AG04450 (cell line): ENCODE data around the gene AKR1E2. TPM values are rescaled to one million over a fixed set of nuclear protein-coding genes. Genes with fewer than 3 reads are reported as not detected.
"Not testable (repeated sequence)": the region's sequence is repeated elsewhere in the genome, so short reads cannot be mapped to it uniquely, and the experiment has no call there.

Experiments used
- CTCF ChIA-PET: fragments of 300-600, 350-600 bp; formaldehyde crosslinking; extraction: SDS; loops from one replicate; lab custom pipeline; 2022; ENCODE audit warnings: antibody characterized with exemption, inconsistent platforms; lab: Charles Lee
- POLR2A ChIA-PET: fragments of 350-600 bp; formaldehyde crosslinking; extraction: SDS; loops from one replicate; lab custom pipeline; 2021; ENCODE audit warnings: antibody characterized with exemption, inconsistent platforms; lab: Yijun Ruan, JAX
- DNase-seq: peaks from one replicate; pipeline ENCODE4 v3.0.0-alpha.2; 2011; ENCODE audit warnings: low read depth, low spot score
- H3K27ac ChIP-seq: one replicate; pipeline ENCODE4 v1.5.1; 2012; ENCODE audit warnings: low read depth, low read length, control low read depth
- H3K27me3 ChIP-seq: one replicate; pipeline ENCODE4 v1.6.0; 2012; ENCODE audit warnings: low read length; ENCODE audit not compliant: control insufficient read depth, insufficient read depth
- H3K4me3 ChIP-seq: 2 replicates; pipeline ENCODE4 v1.5.1; 2011; ENCODE audit warnings: mild to moderate bottlenecking, low read depth, low read length, control low read depth
- H3K9me3 ChIP-seq: 2 replicates; pipeline ENCODE4 v1.5.1; 2012; ENCODE audit warnings: low read length; ENCODE audit not compliant: control insufficient read depth, insufficient read depth
- CTCF ChIP-seq: IDR thresholded peaks from 2 replicates; pipeline ENCODE4 v1.5.1; 2011; ENCODE audit warnings: low read depth, low read length, control low read depth, inconsistent platforms
- polyA plus RNA-seq: library from polyadenylated mRNA; depleted of rRNA; stranded (reverse); fragments of >200 nt; gene quantifications from 2 replicates; pipeline ENCODE4 v1.2.3, GENCODE V29; 2011

The AKR1E2 gene
- polyA plus RNA-seq, 1 experiment = 1.3 TPM

- Histone ChIP-seq H3K27me3 (no peaks in the 10 kb centered on the region), H3K4me3 (no peak overlapping the region), H3K27ac (no peak overlapping the region), H3K9me3 (no peaks in the 10 kb centered on the region)
- CTCF ChIA-PET = interaction anchor here (3.3 kb wide), 1 partner anchor 37 kb away, joined by 47 read pairs; no protein-coding TSS in a partner anchor
- no peak for TF ChIP-seq CTCF
- POLR2A ChIA-PET = no interaction called here
- DNase-seq = no peak
Measured at GRCh38 chr10:4812046-4812445, 14.0 kb upstream of the AKR1E2 start.

GRCh38 chr10:4813023-4813422, 13.0 kb upstream of the AKR1E2 start:
- Histone ChIP-seq H3K4me3 (no peak overlapping the region), H3K27ac (peak overlapping the region; percentile 70), H3K27me3 (no peaks in the 10 kb centered on the region), H3K9me3 (no peaks in the 10 kb centered on the region)
- peak; percentile 82 for DNase-seq
- CTCF ChIA-PET = interaction anchor here (1.3 to 3.5 kb wide), 4 partner anchors 36 to 810 kb away, joined by 3 to 168 read pairs (median 36); no protein-coding TSS in a partner anchor
- TF ChIP-seq CTCF = no peak
- POLR2A ChIA-PET = interaction anchor here (0.9 kb wide), 1 partner anchor 40 kb away, joined by 4 read pairs; no protein-coding TSS in a partner anchor

GRCh38 chr10:4813496-4813895, 12.5 kb upstream of the AKR1E2 start:
- H3K4me3 ChIP-seq = no peak overlapping the region
- H3K27ac ChIP-seq = peak overlapping the region; percentile 70
- no peaks in the 10 kb centered on the region for H3K9me3 ChIP-seq
- no peak for TF ChIP-seq CTCF
- POLR2A ChIA-PET = interaction anchor here (0.9 to 1.1 kb wide), 2 partner anchors 40 to 612 kb away, joined by 3 to 4 read pairs; no protein-coding TSS in a partner anchor
- H3K27me3 ChIP-seq = no peaks in the 10 kb centered on the region
- DNase-seq = no peak
- CTCF ChIA-PET = interaction anchor here (0.6 to 3.5 kb wide), 10 partner anchors 10 to 1620 kb away, joined by 3 to 168 read pairs (median 13); no protein-coding TSS in a partner anchor

GRCh38 chr10:4815646-4816180, 10.3 kb upstream of the AKR1E2 start:
- H3K27ac ChIP-seq, H3K27me3 ChIP-seq, DNase-seq, POLR2A ChIA-PET, H3K4me3 ChIP-seq, H3K9me3 ChIP-seq: not testable (repeated sequence)
- CTCF ChIA-PET = interaction anchor here (0.6 to 3.5 kb wide), 33 partner anchors 10 to 846 kb away, joined by 3 to 168 read pairs (median 5); partner anchors contain the start of gene AKR1E2

GRCh38 chr10:4816966-4817365, 9.0 kb upstream of the AKR1E2 start:
- Histone ChIP-seq H3K9me3 (no peaks in the 10 kb centered on the region), H3K27ac (no peak overlapping the region), H3K4me3 (no peak overlapping the region), H3K27me3 (no peaks in the 10 kb centered on the region)
- ChIA-PET CTCF (interaction anchor here (0.8 to 4.4 kb wide), 3 partner anchors 33 to 618 kb away, joined by 3 to 20 read pairs (median 7); no protein-coding TSS in a partner anchor), POLR2A (no interaction called here)
- DNase-seq = no peak
- no peak for TF ChIP-seq CTCF
